ENCODE results near the gene NOX3.
"Not testable (repeated sequence)": the region's sequence is repeated elsewhere in the genome, so short reads cannot be mapped to it uniquely, and the experiment has no call there.

Gene NOX3

DNA sequence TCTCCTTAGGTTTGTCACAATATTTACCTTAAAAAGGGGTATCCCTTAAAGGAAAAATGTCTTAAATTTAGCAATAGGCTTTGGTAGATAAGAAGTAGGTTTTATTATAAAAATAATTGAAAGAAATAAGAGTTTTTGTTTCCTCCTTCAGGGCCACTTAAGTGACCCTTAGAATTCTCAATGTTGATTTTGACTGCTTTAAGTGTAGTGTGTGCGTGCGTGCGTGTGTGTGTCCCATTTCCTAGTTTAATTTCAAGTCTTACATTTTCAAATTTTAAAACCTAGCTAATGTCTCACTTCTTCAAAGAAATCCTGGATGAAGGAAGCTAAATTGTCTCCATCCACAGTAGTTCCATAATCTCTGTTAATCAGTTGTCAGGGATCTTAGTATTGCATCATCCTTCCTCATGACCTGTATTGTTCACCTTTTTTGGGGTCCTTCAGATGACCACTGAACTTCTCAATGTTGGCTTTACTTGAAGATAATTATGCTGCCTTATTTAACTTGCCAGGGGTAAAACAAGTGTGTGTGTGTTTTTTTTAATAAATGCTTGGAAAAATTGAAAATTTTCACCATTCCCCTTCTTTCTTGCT lies 90.7 kb downstream of the NOX3 start:
- no peak overlapping the region for H3K4me3 ChIP-seq (ENCODE audit: low read depth, low read length)
- TF ChIP-seq, protein P1, sequence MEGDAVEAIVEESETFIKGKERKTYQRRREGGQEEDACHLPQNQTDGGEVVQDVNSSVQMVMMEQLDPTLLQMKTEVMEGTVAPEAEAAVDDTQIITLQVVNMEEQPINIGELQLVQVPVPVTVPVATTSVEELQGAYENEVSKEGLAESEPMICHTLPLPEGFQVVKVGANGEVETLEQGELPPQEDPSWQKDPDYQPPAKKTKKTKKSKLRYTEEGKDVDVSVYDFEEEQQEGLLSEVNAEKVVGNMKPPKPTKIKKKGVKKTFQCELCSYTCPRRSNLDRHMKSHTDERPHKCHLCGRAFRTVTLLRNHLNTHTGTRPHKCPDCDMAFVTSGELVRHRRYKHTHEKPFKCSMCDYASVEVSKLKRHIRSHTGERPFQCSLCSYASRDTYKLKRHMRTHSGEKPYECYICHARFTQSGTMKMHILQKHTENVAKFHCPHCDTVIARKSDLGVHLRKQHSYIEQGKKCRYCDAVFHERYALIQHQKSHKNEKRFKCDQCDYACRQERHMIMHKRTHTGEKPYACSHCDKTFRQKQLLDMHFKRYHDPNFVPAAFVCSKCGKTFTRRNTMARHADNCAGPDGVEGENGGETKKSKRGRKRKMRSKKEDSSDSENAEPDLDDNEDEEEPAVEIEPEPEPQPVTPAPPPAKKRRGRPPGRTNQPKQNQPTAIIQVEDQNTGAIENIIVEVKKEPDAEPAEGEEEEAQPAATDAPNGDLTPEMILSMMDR (IDR thresholded peaks at IDR 0.05; ENCODE audit: borderline replicate concordance, insufficient read depth, low read depth, low read length) = no peak

- not testable (repeated sequence) for H3K4me3 ChIP-seq (ENCODE audit: low read depth, low read length)
These were observed 91.6 kb downstream of the NOX3 start for GRCh38 chr6:155364021-155364420.

DNA sequence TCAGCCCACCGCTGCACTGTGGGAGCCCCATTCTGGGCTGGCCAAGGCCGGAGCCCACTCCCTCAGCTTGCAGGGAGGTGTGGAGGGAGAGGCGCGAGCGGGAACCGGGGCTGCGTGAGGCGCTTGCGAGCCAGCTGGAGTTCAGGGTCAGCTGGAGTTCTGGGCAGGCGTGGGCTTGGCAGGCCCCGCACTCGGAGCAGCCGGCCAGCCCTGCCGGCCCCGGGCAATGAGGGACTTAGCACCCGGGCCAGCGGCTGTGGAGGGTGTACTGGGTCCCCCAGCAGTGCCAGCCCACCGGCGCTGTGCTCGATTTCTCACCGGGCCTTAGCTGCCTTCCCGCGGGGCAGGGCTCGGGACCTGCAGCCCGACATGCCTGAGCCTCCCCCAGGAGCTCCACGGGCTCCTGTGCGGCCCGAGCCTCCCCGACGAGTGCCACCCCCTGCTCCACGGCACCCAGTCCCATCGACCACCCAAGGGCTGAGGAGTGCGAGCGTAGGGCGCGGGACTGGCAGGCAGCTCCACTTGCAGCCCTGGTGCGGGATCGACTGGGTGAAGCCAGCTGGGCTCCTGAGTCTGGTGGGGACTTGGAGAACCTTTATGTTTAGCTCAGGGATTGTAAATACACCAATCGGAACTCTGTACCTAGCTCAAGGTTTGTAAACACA lies 92.5 kb downstream of the NOX3 start:
- H3K4me3 ChIP-seq (ENCODE audit: low read depth, low read length) = not testable (repeated sequence)

- H3K4me3 ChIP-seq (ENCODE audit: low read depth, low read length) = no peak overlapping the region
These were observed 101.5 kb downstream of the NOX3 start for GRCh38 chr6:155354167-155354566.

GRCh38 chr6:155352811-155353210 lies 102.8 kb downstream of the NOX3 start:
- no peak overlapping the region for H3K4me3 ChIP-seq (ENCODE audit: low read depth, low read length)
- TF ChIP-seq, protein P1 (IDR thresholded peaks at IDR 0.05; ENCODE audit: borderline replicate concordance, insufficient read depth, low read depth, low read length) = no peak

More at GRCh38 chr6:155354167-155354566, 101.5 kb downstream of the NOX3 start:
- TF ChIP-seq, protein P1 (IDR thresholded peaks at IDR 0.05; ENCODE audit: borderline replicate concordance, insufficient read depth, low read depth, low read length) = no peak

DNA sequence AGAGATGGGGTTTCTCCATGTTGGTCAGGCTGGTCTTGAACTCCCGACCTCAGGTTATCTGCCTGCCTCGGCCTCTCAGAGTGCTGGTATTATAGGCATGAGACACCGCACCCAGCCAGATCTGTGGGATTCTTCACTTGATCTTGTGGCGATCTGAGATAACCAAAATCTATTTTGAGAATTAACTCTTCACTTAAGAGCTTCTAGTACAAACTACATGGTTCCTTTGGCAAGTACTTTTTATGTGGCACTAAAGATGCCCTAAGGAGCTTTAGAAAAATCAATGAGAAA lies 103.6 kb downstream of the NOX3 start:
- H3K4me3 ChIP-seq (ENCODE audit: low read depth, low read length) = no peak overlapping the region
- TF ChIP-seq, protein P1 (IDR thresholded peaks at IDR 0.05; ENCODE audit: borderline replicate concordance, insufficient read depth, low read depth, low read length) = no peak

DNA sequence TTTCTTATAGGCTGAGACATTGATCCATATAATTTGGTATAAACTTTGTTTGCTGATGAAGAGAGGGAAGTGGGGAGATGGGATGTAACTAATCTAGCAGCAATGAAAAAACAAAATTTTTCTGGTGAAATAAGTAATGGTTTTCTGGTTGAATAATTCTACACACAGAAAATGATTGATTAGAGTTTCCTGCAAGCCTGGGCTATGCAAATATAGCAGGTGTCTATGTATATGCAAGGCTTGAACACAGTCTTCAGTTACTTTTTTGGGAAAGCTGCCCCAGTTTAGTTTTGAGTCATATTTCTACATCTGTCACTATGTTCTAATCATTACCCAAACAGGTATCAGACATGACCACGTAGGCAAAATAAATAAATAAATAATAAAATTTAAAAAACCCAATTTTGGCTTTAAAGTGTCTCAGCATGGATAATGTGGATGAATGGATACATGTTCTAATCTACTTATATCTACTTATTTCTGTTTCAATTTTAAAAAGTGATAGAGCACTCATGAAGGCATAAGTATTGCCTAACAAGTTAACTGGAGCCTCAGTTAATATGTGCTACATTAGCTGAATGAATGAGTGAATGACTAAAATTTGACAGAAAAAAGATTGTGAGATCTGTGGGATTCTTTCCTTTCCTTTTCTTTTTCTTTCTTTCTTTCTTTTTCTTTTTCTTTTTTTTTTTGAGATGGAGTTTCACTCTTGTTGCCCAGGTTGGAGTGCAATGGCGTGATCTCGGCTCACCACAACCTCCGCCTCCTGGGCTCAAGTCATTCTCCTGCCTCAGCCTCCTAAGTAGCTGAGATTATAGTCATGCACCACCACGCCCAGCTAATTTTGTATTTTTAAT lies 104.1 kb downstream of the NOX3 start:
- H3K4me3 ChIP-seq (ENCODE audit: low read depth, low read length) = no peak overlapping the region
- TF ChIP-seq, protein P1 (IDR thresholded peaks at IDR 0.05; ENCODE audit: borderline replicate concordance, insufficient read depth, low read depth, low read length) = no peak

- H3K4me3 ChIP-seq (ENCODE audit: low read depth, low read length) = no peak overlapping the region
- TF ChIP-seq, protein P1 (IDR thresholded peaks at IDR 0.05; ENCODE audit: borderline replicate concordance, insufficient read depth, low read depth, low read length) = no peak
These were observed 105.7 kb downstream of the NOX3 start for GRCh38 chr6:155349956-155350355.

Measured in GM12875 (cell line).